ENCODE data around the gene GMPR.

Gene GMPR

DNA sequence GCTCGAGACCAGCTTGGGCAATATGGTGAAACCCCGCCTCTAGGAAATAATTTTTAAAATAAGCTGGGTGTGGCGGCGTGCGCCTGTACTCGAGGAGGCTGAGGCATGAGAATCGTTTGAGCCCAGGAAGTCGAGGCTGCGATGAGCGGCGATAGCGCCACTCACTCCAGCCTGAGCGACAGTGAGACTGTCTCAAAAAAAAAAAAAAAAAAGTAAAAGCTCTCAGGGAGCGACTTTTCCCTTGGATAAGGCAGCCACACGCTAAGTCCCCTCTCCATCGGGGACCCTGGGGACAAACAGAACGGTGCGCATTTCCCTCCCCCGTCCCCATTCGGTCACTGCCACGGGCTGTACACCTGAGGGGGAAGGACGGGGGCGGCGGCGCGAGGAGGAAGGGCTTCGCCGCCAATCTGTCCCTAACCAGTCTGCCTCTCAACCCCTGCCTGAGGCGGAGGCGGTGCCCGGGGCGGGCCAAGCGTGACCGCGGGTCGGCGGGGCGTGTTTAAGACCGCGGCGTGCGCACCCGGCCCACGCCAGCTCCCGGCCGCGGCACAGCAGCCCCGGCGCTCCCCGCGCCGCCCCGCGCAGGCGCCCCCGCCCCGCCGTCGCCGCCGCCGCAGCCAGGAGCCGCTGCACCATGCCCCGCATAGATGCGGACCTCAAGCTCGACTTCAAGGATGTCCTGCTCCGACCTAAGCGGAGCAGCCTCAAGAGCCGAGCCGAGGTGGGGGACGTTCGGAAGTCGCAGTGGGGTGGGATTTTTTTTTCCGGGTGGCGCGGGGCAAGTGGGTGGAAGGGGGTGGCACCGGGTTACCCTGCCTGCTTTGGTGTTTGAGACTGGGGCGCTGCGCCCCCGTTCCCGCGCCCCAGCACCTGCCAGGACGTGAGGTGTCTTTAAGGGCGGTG is at the start of gene GMPR:
GMPR (plus strand) TSS at position 531 of the 906 bp plus-strand sequence; CDS start at position 638, 107 bp downstream.
- DNase-seq (ENCODE audit: low read depth) = peak; percentile 46

DNA sequence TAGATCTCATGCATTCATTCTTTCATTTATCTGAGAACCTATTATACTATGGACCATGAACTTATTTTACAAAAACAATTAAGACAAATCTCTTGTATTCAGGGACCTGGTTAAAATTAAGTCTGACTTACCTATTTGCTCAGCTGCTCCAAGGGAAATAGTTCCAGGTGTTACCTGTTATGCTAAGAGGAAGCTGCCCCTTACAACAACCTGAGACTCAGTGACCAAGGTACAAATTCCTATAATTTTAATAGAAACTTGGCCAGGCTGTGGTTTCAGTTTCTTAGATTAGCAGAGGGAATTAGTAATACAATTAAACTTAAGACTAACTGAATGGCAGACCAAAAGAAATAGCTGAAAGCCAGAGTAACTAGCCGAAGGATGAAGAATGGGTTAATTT is 48.2 kb upstream of the GMPR start:
- DNase-seq (ENCODE audit: low read depth) = no peak

DNA sequence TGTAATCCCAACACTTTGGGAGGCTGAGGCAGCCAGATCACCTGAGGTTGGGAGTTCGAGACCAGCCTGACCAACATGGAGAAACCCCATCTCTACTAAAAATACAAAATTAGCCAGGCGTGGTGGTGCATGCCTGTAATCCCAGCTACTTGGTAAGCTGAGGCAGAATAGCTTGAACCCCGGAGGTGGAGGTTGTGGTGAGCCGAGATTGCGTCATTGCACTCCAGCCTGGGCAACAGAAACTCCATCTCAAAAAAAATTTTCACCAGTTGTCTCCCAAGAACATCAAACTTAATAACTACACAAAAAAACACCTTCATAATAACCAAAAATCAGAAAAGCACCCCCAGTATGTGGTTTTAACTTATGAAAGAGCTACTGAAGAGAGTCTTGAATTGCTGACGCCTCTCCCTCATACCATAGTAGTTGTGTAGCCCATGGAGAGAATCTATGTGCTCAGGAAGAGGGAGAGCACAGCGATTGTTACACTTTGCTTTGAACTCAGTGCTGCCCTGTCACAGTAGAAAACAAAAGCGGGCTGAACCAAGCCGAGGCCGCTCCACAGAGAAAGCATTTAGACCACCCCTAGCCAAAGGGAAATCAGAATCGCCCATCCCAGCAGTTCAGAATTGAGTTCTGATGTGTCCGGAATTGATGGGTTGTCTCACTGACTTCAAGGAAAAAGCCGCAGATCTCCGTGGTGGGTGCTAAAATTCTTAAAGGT is 42.0 kb upstream of the GMPR start:
- no peak for DNase-seq (ENCODE audit: low read depth)

DNA sequence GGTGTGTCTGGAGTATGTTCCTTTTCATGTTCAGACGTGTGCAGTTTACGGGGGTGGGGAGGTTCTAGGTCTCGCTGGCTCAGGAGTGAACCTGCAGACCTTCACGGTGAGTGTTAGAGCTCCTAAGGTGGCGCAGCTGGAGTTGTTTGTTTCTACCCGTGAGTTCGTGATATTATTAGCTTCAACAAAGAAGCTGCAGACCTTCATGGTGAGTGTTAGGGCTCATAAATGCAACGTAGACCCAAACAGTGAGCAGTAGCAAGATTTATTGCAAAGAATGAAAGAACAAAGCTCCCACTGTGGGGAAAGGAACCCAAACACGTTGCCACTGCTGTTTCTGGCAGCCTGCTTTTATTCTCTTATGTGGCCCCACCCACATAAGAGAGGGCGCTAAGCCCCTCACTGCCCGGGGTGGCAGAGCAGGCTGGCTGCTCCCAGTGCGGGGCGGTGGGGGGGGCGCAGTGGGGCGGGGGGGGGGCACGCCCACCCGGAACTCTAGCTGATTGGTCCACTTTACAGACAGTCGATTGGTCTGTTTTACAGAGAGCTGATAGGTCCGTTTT is 41.3 kb upstream of the GMPR start:
- DNase-seq (ENCODE audit: low read depth) = no peak

DNA sequence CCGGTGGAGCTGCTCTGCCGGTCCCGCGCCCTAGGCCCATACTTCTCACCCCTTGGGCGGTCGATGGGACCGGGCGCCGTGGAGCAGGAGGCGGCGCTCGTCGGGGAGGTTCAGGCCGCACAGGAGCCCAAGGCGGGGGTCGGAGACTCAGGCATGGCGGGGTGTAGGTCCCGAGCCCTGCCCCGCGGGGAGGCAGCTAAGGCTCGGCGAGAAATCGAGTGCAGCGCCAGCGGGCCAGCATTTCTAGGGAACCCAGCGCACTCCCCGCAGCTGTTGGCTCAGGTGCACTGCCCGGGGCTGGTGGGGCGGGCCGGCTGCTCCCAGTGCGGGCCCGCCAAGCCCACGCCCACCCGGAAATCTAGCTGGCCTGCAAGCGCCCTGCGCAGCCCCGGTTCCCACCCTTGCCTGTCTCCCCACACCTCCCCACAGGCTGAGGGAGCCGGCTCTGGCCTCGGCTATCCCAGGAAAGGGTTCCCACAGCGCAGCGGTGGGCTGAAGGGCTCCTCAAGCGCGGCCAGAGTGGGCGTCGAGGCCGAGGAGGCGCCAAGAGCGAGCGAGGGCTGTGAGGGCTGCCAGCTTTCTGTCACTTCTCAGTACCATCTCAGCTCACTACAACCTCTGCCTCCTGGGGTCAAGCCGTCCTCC is 40.2 kb upstream of the GMPR start:
- DNase-seq (ENCODE audit: low read depth) = no peak

DNA sequence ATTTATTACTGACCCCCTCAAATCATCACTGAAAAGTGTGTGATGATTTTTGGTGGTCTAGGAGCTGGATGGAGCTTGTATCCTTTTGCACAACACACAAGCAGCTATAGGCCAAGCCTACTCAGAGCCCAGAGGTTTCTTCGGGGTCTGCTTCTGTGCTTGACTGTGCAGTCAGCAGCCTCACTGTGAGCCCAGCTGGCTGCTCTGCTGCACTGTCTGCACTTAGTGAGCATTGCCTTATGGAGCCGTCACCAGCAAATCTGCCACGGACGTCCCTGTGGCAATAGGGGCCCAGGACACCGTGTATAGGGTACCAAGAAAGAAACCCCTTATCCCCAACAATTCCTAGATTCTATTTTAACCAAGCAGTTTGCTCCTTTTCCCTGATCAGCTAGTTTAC is 38.6 kb upstream of the GMPR start:
- DNase-seq (ENCODE audit: low read depth) = no peak

DNA sequence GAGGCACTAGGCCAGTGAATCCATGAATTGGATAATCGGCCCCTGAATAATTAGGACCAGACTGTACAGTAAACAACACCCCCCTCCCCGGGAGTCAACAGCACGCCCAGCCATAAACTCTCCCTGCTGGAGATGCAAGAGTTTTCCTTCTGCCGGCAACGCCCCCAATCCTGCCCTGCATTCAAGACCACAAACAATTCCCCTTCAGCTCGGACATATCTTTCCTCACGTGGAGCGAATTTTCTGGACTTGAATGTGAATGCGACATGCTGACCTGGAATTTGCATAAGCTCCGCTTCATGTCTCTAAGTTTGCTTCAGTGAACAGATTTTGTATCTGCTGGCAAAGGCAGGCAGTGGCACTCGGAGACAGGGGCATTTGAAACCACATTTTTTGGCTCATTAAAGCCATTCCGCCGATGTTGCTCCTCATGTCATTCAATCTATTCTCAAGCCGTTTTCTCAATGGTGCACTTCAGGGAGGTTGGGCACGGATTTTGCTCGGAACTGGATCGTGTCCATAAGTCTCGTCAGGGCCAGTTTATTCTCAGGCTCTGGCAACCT is 38.0 kb upstream of the GMPR start:
- DNase-seq (ENCODE audit: low read depth) = no peak

DNA sequence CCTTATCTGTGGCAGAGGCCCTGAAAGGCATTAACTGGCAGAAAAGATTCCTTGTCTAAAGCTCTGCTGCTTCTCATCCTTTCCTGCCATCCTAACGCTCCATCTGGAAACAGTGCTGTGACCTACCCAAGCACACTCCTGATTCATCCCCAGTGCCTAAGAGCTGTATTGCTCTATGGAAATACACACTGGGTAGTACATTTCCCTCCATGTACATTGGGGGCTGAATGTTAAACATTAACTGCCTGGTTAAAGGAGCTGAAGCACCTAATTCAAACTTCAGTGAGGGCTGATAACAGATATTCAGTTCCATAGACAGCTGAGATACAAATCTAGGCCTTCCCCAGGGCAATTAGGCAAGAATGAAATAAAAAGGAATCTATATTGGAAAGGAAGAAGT is 36.7 kb upstream of the GMPR start:
- DNase-seq (ENCODE audit: low read depth) = no peak

DNA sequence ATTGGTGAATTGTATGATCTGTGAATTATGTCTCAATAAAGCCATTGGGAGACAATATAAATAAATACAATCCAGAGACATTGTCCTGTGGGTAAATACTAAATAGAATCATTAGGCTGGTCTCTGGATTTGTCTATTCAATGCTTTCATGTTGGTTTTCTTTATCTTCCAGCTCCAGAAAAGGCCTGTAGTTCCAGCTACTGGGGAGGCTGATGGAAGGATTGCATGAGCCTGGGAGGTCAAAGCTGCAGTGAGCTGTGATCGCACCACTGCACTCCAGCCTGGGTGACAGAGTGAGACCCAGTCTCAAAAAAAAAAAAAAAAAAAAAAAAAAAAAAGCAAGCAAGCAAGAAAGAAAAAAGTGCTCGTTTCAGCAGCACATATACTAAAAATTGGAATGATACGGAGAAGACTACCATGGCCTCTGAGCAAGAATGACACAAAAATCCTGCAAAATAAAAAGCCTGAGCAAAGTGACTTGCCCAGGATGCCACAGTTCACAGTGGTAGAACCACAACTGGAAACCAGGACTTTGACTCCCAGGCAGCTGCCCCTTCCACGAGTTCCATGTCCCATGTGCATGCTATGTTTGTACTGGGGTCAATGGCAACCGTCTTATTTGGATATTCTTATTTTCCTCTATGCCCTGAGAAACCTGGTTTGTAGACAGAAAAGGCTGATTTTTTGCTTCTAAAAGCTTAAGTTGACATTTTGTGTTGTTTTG is 33.6 kb upstream of the GMPR start:
- DNase-seq (ENCODE audit: low read depth) = no peak

DNA sequence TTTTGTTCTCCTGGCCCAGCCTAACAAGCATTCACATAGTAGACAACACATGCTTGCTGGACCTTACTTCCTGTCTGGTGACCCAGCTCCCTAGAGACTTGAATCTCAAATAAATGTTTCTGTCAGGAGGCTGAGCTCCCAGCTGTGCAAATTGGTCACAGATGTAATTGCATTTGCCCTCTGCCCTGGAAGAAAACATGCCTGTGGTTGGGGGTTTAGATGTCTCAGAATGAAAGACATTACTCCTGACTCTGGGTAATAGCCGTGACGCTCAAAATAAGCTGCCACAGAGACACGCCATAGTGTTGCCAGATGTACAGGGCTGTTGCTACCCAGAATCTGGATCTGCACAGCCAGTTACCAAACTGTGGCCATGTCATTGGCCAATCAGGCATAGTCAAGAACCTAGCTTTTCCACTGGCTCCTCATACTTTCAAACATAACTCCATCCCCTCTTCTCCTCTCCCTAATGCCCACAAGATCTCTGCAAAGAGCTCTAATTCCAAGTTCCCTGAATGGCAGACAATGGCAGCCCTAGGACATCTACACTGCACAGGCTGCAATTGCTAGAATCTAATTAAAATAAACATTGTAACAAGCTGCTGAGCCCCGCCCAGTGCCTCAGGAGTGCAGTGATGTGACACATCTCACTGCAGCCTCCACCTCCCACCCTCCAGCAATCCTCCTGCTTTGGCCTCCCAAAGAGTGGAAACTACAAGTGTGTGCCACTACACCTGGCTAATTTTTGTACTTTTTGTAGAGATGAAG is 32.8 kb upstream of the GMPR start:
- no peak for DNase-seq (ENCODE audit: low read depth)

DNA sequence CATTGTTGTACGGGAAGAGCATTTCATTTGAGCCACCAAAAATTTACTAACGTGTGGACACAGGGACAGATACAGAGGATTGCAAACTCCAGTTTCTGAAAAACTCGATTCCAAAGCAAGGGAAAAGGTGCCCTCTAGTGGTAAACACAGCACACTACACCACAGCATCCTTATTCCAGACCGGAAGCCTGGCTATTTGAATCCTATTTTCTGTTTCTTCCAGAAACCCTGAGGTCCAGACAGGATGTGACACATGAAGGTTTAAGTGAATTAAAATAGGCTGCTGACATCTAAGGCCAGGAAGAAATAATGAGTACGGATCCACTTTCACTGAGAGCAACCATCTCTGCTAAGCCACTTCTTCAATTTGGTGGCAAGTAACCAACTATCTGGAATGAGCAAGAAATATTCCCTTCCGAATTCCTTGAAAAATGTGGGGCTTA is 31.8 kb upstream of the GMPR start:
- peak; percentile 19 for DNase-seq (ENCODE audit: low read depth)

DNA sequence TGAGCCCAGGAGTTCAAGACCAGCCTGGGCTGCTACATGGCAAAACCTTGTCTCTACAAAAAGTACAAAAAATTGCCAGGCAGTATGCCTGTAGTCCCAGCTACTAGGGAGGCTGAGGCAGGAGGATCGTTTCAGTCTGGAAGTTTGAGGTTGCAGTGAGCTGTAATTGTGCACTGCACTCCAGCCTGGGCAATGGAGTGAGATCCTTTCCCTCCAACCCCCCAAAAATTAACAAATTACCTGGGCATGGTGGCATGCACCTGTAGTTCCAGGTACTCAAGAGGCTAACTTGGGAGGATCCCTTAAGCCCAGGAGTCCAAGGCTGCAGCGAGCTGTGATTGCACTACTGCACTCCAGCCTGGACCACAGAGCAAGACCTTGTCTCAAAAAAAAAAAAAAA is 29.4 kb upstream of the GMPR start:
- no peak for DNase-seq (ENCODE audit: low read depth)

DNA sequence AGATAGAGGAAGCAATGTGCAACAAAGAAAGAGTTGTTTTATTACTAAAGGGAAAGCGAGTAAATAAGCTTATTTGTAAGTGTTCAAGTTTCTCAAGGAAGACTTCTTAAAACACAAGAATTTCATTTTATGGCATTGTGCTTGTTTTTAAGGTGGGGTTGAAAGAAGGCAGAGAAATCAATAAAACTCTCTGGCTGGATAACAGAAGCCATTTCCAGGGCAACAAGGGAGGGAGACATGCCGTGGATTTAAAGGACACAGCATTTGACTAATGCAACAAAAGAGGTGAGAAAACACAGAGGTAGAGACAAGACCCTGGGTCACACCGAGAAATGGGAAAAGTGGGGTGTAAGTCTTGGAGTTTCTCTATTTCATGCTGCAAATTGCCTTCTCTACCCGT is 28.8 kb upstream of the GMPR start:
- DNase-seq (ENCODE audit: low read depth) = no peak

DNA sequence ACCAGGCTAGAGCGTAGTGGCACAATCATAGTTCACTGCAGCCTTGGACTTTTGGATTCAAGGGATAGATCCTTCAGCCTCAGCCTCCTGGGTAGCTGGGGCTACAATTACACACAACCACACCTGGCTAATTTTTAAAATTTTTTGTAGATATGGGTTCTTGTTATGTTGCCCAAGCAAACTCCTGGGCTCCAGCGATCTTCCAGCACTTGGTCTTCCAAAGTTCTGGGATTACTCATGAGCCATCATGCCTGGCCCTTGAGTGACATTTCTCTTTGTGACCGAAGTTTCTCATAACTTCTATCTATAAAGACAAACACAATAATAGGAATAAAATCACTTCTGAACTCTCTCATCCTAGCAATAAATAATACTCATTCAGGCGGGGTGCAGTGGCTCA is 26.1 kb upstream of the GMPR start:
- no peak for DNase-seq (ENCODE audit: low read depth)

DNA sequence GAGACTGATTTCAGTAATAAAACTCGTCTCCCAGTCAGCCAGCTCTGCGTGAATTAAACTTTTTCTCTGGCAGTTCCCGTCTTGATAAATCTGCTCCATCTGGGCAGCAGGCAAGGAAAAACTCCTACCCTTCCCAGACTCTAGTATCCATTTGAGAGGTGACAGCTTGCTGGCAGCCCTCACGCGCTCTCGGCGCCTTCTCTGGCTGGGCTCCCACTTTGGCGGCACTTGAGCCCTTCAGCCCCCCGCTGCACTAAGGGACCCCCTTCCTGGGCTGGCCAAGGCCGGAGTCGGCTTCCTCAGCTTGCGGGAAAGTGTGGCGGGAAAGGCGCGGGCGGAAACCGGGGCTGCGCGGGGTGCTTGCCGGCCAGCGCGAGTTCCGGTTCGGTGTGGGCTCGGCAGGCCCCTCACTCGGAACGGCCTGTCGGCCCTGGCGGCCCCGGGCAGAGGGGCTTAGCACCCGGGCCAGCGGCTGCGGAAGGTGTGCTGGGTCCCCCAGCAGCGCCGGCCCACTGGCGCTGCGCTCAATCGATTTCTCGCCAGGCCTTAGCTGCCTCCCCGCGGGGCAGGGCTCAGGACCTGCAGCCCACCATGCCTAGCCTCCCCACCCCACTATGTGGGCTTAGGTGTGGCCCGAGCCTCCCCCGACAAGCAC is 21.8 kb upstream of the GMPR start:
- DNase-seq (ENCODE audit: low read depth) = no peak

DNA sequence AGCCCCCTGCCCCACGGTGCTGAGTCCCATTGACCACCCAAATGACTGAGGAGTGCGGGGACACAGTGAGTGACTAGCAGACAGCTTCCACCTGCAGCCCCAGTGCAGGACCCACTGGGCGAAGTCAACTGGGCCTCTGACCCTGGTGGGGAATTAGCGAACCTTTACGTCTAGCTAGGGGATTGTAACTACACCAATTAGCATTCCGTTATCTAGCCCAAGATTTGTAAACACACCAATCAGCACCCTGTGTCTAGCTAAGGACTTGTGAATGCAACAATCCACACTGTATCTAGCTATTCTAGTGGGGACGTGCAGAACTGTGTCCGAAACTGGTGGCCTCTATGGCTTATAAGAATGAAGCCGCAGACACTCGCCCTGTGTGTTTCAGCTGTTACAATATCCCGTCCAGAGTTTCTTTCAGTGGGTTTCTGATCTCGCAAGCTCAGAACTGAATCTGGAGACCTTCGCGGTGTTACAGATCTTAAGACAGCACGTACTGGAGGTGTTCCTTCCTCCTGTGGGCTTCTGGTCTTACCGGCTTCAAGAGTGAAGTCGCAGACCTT is 21.1 kb upstream of the GMPR start:
- no peak for DNase-seq (ENCODE audit: low read depth)

DNA sequence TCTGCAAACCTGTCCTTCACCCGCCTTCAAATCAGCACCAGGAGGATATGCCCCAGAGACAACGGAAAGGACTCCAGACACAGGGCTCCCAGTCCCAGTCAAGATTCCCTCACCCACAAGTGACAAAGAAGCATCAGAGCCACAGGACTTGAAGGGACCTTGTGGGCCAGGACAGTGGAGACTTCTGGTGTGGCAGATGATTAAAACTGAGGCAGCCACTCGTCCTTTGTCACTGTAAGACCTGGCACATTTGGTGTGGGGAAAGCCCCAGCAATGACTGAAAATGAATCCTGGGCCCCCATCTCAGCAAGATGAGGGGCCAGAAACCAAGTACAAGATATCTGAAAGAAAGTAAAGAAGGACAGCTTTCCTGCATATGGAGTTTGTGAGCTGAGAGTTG is 15.6 kb upstream of the GMPR start:
- no peak for DNase-seq (ENCODE audit: low read depth)

DNA sequence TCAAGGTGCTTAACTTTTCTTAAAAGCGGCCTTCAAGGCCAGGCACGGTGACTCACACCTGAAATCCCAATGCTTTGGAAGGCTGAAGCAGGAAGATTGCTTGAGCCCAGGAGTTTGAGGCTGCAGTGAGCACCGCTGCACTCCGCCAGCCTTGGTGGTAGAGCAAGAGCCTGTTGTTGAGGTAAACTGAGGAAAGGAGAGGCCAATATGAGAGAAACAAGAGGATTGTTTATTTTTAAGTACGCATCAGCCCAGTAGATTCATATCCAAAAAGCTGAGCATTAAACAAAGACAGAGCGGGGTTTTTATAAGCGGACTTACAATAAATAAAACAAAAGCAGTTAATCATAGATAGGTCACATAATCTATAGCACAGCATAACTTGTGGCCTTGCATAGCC is 15.0 kb upstream of the GMPR start:
- DNase-seq (ENCODE audit: low read depth) = no peak

DNA sequence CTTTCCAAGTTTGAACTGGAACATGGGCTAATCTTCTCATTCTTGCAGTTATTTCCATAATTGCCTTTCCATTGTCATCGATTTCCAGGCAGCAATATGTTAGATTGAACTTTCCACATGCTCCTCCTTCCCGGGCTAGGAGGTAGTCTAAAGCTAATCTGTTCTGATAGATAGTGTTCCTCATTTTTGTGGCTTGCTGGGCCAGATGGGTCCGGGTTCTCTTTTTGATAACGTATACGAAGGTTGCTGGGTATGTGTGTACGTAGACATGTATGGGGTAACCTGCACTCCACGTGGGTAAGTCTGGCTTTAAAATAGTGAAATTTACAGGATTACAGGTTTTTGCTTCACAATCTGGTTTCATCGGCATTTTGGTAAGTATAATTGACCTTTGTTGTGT is 14.0 kb upstream of the GMPR start:
- DNase-seq (ENCODE audit: low read depth) = no peak
